Kidney capillary endothelial cell (primary cell): ENCODE results near the gene CHRM4.
"Not testable (repeated sequence)": the region's sequence is repeated elsewhere in the genome, so short reads cannot be mapped to it uniquely, and the experiment has no call there.

Experiments used
- DNase-seq: peaks from one replicate; pipeline ENCODE4 v3.0.0-alpha.2; 2018; ENCODE audit warnings: low spot score

The CHRM4 gene

GRCh38 chr11:46381819-46382645 lies 9.5 kb downstream of the CHRM4 start:
- DNase-seq, result no peak

GRCh38 chr11:46381048-46381818 lies 10.3 kb downstream of the CHRM4 start, which contains the start of gene MDK:
MDK (plus strand) TSS chr11:46381669; CDS start chr11:46382058, 389 bp downstream.
- no peak for DNase-seq

- DNase-seq, result peak; percentile 41
Observed at GRCh38 chr11:46380340-46381047, 11.1 kb downstream of the CHRM4 start.

GRCh38 chr11:46379482-46380293 lies 11.9 kb downstream of the CHRM4 start:
- not testable (repeated sequence) for DNase-seq

- no peak for DNase-seq
Observed at GRCh38 chr11:46378811-46379481, 12.6 kb downstream of the CHRM4 start.

GRCh38 chr11:46378296-46378695 lies 13.3 kb downstream of the CHRM4 start:
- no peak for DNase-seq

GRCh38 chr11:46377831-46378230 lies 13.7 kb downstream of the CHRM4 start:
- DNase-seq, result no peak

- no peak for DNase-seq
Observed at GRCh38 chr11:46377290-46377689, 14.3 kb downstream of the CHRM4 start.

- DNase-seq, result no peak
Observed at GRCh38 chr11:46376258-46377050, 15.1 kb downstream of the CHRM4 start.

GRCh38 chr11:46375392-46376101 lies 16.0 kb downstream of the CHRM4 start:
- DNase-seq, result no peak

- no peak for DNase-seq
Observed at GRCh38 chr11:46374815-46375214, 16.8 kb downstream of the CHRM4 start.

GRCh38 chr11:46373787-46374740 lies 17.5 kb downstream of the CHRM4 start:
- no peak for DNase-seq

- DNase-seq, result not testable (repeated sequence)
Observed at GRCh38 chr11:46372501-46372900, 19.1 kb downstream of the CHRM4 start.

GRCh38 chr11:46372086-46372485 lies 19.5 kb downstream of the CHRM4 start:
- DNase-seq, result no peak

GRCh38 chr11:46371262-46371661 lies 20.3 kb downstream of the CHRM4 start:
- not testable (repeated sequence) for DNase-seq

GRCh38 chr11:46370253-46370652 lies 21.3 kb downstream of the CHRM4 start:
- DNase-seq, result no peak

GRCh38 chr11:46369458-46370152 lies 22.0 kb downstream of the CHRM4 start:
- DNase-seq, result no peak

GRCh38 chr11:46367916-46368267 lies 23.7 kb downstream of the CHRM4 start:
- no peak for DNase-seq
